Measurements from ENCODE around the gene ACCS.

DNA sequence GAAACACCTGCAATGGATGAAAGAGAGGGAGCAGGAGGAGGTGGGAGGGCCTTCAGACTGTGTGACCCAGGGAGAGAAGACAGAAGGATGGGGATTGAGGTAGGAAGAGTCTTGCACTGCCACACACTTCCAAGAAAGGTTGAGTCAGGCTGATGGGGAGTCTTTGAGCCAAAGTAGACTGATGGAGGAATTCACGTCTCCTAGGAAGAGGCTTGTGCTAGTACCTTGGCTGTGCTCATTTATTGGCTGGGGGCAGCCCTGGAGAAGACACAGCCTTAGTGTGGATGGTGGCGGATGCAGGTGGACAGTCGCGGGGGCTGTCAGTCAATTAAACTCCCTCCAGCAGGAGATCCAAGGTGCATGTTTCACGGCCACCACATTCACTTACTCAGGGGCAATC, 34.5 kb upstream of the ACCS start:
- TF ChIP-seq, protein P1, sequence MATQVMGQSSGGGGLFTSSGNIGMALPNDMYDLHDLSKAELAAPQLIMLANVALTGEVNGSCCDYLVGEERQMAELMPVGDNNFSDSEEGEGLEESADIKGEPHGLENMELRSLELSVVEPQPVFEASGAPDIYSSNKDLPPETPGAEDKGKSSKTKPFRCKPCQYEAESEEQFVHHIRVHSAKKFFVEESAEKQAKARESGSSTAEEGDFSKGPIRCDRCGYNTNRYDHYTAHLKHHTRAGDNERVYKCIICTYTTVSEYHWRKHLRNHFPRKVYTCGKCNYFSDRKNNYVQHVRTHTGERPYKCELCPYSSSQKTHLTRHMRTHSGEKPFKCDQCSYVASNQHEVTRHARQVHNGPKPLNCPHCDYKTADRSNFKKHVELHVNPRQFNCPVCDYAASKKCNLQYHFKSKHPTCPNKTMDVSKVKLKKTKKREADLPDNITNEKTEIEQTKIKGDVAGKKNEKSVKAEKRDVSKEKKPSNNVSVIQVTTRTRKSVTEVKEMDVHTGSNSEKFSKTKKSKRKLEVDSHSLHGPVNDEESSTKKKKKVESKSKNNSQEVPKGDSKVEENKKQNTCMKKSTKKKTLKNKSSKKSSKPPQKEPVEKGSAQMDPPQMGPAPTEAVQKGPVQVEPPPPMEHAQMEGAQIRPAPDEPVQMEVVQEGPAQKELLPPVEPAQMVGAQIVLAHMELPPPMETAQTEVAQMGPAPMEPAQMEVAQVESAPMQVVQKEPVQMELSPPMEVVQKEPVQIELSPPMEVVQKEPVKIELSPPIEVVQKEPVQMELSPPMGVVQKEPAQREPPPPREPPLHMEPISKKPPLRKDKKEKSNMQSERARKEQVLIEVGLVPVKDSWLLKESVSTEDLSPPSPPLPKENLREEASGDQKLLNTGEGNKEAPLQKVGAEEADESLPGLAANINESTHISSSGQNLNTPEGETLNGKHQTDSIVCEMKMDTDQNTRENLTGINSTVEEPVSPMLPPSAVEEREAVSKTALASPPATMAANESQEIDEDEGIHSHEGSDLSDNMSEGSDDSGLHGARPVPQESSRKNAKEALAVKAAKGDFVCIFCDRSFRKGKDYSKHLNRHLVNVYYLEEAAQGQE (tag by site-specific recombination; IDR thresholded peaks at IDR 0.05) = no peak
- TF ChIP-seq, protein P2, sequence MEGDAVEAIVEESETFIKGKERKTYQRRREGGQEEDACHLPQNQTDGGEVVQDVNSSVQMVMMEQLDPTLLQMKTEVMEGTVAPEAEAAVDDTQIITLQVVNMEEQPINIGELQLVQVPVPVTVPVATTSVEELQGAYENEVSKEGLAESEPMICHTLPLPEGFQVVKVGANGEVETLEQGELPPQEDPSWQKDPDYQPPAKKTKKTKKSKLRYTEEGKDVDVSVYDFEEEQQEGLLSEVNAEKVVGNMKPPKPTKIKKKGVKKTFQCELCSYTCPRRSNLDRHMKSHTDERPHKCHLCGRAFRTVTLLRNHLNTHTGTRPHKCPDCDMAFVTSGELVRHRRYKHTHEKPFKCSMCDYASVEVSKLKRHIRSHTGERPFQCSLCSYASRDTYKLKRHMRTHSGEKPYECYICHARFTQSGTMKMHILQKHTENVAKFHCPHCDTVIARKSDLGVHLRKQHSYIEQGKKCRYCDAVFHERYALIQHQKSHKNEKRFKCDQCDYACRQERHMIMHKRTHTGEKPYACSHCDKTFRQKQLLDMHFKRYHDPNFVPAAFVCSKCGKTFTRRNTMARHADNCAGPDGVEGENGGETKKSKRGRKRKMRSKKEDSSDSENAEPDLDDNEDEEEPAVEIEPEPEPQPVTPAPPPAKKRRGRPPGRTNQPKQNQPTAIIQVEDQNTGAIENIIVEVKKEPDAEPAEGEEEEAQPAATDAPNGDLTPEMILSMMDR (tag by site-specific recombination; IDR thresholded peaks at IDR 0.05) = no peak

Measured in HEK293 (cell line).